Uterus (tissue), 2 donors: ENCODE results near the gene PRPF19.

Experiments
- CTCF ChIP-seq, 4 experiments: fragments of 200-600 bp in 2 of 4; fragments of 450-650 bp in 2 of 4; sonication (generic) in 2 of 4; IDR thresholded peaks; one replicate each; pipeline ENCODE4 v1.5.1; 2016 to 2019; ENCODE audit warnings: antibody characterized with exemption in 4 of 4, mild to moderate bottlenecking in 2 of 4, moderate library complexity in 1 of 4
- POLR2A ChIP-seq, 2 donors: fragments of 450-650 bp; IDR thresholded peaks; one replicate each; pipeline ENCODE4 v1.6.1; 2016; ENCODE audit warnings: antibody characterized with exemption in 2 of 2, mild to moderate bottlenecking in 1 of 2, moderate library complexity in 1 of 2

GRCh38 chr11:60951904-60952741, 45.7 kb upstream of the PRPF19 start, which contains the start of gene SLC15A3:
- TF ChIP-seq CTCF (IDR thresholded peaks at IDR 0.05): no peak
- no peak for TF ChIP-seq POLR2A (IDR thresholded peaks at IDR 0.05)
